Heart left ventricle (tissue), 13 donors: Measurements from ENCODE around the gene SCUBE3.

Source experiments
- POLR2A ChIP-seq, 2 donors: fragments of 450-650 bp; IDR thresholded peaks; one replicate each; pipeline ENCODE4 v1.6.1; 2017; ENCODE audit warnings: antibody characterized with exemption in 2 of 2, mild to moderate bottlenecking in 2 of 2, moderate library complexity in 2 of 2
- TF ChIP-seq, protein P1 (sequence below), 12 donors: fragments of 200-600 bp; sonication (generic) in 4 of 12; IDR thresholded peaks; one replicate each; pipeline versions ENCODE4 v1.5.0 to v1.8.0; 2018 to 2022; ENCODE audit warnings: antibody characterized with exemption in 12 of 12, mild to moderate bottlenecking in 5 of 12
- donor health status: ischemic (EF 13 %, LVEDD 7.1; RV severe dilation, severe dysfunction).
- donor health status: DM: no; HTN: yes; CAD: no.
- donor health status: DM: no; HTN: no; CAD: no.
- donor health status: ischemic (EF 25% LVEDD 6.9; RV normal size, moderate dysfunction).
- donor health status: ischemic (EF 25% LVEDD 5.7; RV mildly dilated, moderate dysfunction).
- donor health status: ischemic (EF 35%, LVEDD 5.7; RV mildly dilated, moderate dysfunction).
- donor health status: nonischemic (EF 11% LVEDD 7.7; RV severe dilation, severe dysfunction).
- donor health status: DM: yes; HTN: yes; CAD: no.
- donor health status: PGD.
- donor health status: ischemic (EF 29% LVEDD 5.4; RV normal size, mild dysfunction).
- donor health status: nonischemic (EF 23%, LVEDD 6.1; RV moderate dilation, normal function).

DNA sequence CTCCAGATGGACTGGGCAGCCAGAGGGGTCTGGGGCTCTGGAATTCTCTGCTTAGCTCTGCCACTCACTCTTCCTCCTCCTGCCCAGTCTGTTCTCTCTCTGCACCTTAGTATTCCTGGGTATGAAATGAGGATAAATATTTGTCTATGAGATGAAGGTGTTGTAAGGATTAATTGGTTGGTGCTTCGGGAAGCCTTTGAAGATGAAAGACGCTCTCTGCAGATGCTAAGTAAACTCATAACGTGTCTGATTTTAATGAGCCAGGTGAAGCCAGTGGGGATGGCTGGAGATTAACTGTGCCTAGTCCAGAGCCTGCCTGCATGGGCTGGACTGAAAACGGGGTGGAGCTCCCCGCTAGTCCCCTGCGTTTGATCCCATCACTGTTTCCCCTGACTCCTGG lies 49.5 kb upstream of the SCUBE3 start:
- TF ChIP-seq, protein P1, sequence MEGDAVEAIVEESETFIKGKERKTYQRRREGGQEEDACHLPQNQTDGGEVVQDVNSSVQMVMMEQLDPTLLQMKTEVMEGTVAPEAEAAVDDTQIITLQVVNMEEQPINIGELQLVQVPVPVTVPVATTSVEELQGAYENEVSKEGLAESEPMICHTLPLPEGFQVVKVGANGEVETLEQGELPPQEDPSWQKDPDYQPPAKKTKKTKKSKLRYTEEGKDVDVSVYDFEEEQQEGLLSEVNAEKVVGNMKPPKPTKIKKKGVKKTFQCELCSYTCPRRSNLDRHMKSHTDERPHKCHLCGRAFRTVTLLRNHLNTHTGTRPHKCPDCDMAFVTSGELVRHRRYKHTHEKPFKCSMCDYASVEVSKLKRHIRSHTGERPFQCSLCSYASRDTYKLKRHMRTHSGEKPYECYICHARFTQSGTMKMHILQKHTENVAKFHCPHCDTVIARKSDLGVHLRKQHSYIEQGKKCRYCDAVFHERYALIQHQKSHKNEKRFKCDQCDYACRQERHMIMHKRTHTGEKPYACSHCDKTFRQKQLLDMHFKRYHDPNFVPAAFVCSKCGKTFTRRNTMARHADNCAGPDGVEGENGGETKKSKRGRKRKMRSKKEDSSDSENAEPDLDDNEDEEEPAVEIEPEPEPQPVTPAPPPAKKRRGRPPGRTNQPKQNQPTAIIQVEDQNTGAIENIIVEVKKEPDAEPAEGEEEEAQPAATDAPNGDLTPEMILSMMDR (IDR thresholded peaks at IDR 0.05): no peak
- TF ChIP-seq POLR2A (IDR thresholded peaks at IDR 0.05): no peak
